H1 (cell line): ENCODE measurements around the gene MDFIC. TPM values are rescaled to one million over a fixed set of nuclear protein-coding genes. Genes with fewer than 3 reads are reported as not detected.

Source experiments
- YY1 ChIP-seq: IDR thresholded peaks from 2 replicates; pipeline ENCODE4 v1.6.1; 2011; ENCODE audit warnings: low read depth, mild to moderate bottlenecking, low read length
- polyA plus RNA-seq, 7 experiments: library from polyadenylated mRNA; depleted of rRNA in 3 of 7; stranded (reverse) in 5 of 7; unstranded in 2 of 7; fragments of >200 nt in 5 of 7; fragments of 200-250 nt in 2 of 7; gene quantifications; 1 replicate in 5 of 7; 2 replicates in 1 of 7; 4 replicates in 1 of 7; pipeline versions ENCODE4 v1.2.1 to v1.2.3, GENCODE V29; 2011 to 2013; ENCODE audit warnings: missing spikeins in 2 of 7, mixed read lengths in 2 of 7
- total RNA-seq: library from RNA; stranded (reverse); fragmentation: NEBNext Ultra II Directional; extraction: Animal tissue kit (Norgen Biotek cat#: 25700); gene quantifications from 2 replicates; pipeline ENCODE4 v1.2.1, GENCODE V29; 2021

The MDFIC gene
- total and polyA plus RNA-seq, 2 of the 8 experiments (the other 6 are each of a cell fraction or from before 2014, with no cell fraction given): 2.3 to 11.4 TPM

GRCh38 chr7:115066634-115067033 is 144.7 kb downstream of the MDFIC start (continued):
- no peak for TF ChIP-seq YY1
